Measurements from ENCODE around the gene KLHL36.

GRCh38 chr16:84657229-84657837 lies 9.0 kb downstream of the KLHL36 start:
- TF ChIP-seq POLR2A (IDR thresholded peaks at IDR 0.05; ENCODE audit: low read depth, low read length) (no peak), POLR2AphosphoS5 (IDR thresholded peaks at IDR 0.05; ENCODE audit: low read depth, low read length) (no peak), TAF1 (IDR thresholded peaks at IDR 0.05; ENCODE audit: borderline replicate concordance, low read depth, low read length) (no peak)
